Astrocyte (in vitro differentiated cells and primary cell): ENCODE results near the gene NAALADL2. TPM values are rescaled to one million over a fixed set of nuclear protein-coding genes. Genes with fewer than 3 reads are reported as not detected.

Experiments used
- DNase-seq: peaks from one replicate; pipeline ENCODE4 v3.0.0-alpha.2; 2010; ENCODE audit warnings: low read depth
- FAIRE-seq: peaks from 2 replicates; lab custom pipeline; 2011; peaks lifted over from hg19 to GRCh38; lab: Jason Lieb, UNC
- H2AFZ ChIP-seq: 2 replicates; pipeline ENCODE4 v1.6.0; 2012; ENCODE audit warnings: low read depth, low read length, inconsistent platforms
- H3K27ac ChIP-seq: 2 replicates; pipeline ENCODE4 v1.5.1; 2011; ENCODE audit warnings: low read depth, low read length, inconsistent platforms
- H3K27me3 ChIP-seq: 2 replicates; pipeline ENCODE4 v1.6.0; 2011; ENCODE audit warnings: low read length, inconsistent platforms; ENCODE audit not compliant: insufficient read depth
- H3K36me3 ChIP-seq: 2 replicates; pipeline ENCODE4 v1.5.1; 2011; ENCODE audit warnings: low read length, inconsistent platforms; ENCODE audit not compliant: insufficient read depth
- H3K4me1 ChIP-seq: 2 replicates; pipeline ENCODE4 v1.5.1; 2011; ENCODE audit warnings: low read length, inconsistent platforms; ENCODE audit not compliant: insufficient read depth
- H3K4me2 ChIP-seq: 2 replicates; pipeline ENCODE4 v1.6.0; 2012; ENCODE audit warnings: low read length, inconsistent platforms
- H3K4me3 ChIP-seq: 2 replicates; pipeline ENCODE4 v1.5.1; 2011; ENCODE audit warnings: low read depth, mild to moderate bottlenecking, low read length, inconsistent platforms; ENCODE audit not compliant: insufficient read depth
- H3K79me2 ChIP-seq: 2 replicates; pipeline ENCODE4 v1.6.0; 2012; ENCODE audit warnings: mild to moderate bottlenecking, low read length, inconsistent platforms; ENCODE audit not compliant: insufficient read depth
- H3K9ac ChIP-seq: 2 replicates; pipeline ENCODE4 v1.6.0; 2012; ENCODE audit warnings: mild to moderate bottlenecking, low read length, inconsistent platforms
- H3K9me3 ChIP-seq: 2 replicates; pipeline ENCODE4 v1.5.1; 2012; ENCODE audit warnings: low read depth, mild to moderate bottlenecking, low read length, inconsistent platforms; ENCODE audit not compliant: insufficient read depth
- H4K20me1 ChIP-seq: 2 replicates; pipeline ENCODE4 v1.6.0; 2012; ENCODE audit warnings: low read length, inconsistent platforms; ENCODE audit not compliant: insufficient read depth
- H3K27ac Mint-ChIP-seq: one replicate; pipeline ENCODE4 v1.8.0; 2021; ENCODE audit warnings: mild to moderate bottlenecking, mixed read lengths; ENCODE audit not compliant: unreplicated experiment
- H3K27me3 Mint-ChIP-seq: one replicate; pipeline ENCODE4 v1.8.0; 2021; ENCODE audit warnings: low read depth, mixed read lengths; ENCODE audit not compliant: unreplicated experiment
- H3K36me3 Mint-ChIP-seq: one replicate; pipeline ENCODE4 v1.8.0; 2021; ENCODE audit warnings: low read depth, mixed read lengths; ENCODE audit not compliant: unreplicated experiment
- H3K4me1 Mint-ChIP-seq: one replicate; pipeline ENCODE4 v1.8.0; 2021; ENCODE audit warnings: low read depth, mixed read lengths; ENCODE audit not compliant: unreplicated experiment
- H3K4me3 Mint-ChIP-seq: one replicate; pipeline ENCODE4 v1.8.0; 2021; ENCODE audit warnings: mild to moderate bottlenecking, moderate library complexity, mixed read lengths; ENCODE audit not compliant: unreplicated experiment
- H3K9me3 Mint-ChIP-seq: one replicate; pipeline ENCODE4 v1.8.0; 2021; ENCODE audit warnings: mild to moderate bottlenecking, mixed read lengths; ENCODE audit not compliant: unreplicated experiment
- EZH2 ChIP-seq: IDR thresholded peaks from 2 replicates; pipeline ENCODE4 v1.6.1; 2012; ENCODE audit warnings: mild to moderate bottlenecking, low read length, inconsistent platforms; ENCODE audit not compliant: insufficient read depth
- total RNA-seq: library from RNA; stranded (reverse); gene quantifications from 2 replicates; pipeline ENCODE4 v1.2.1, GENCODE V29; 2021
- TF ChIP-seq, protein P1 (sequence below): IDR thresholded peaks from 2 replicates; pipeline ENCODE4 v1.5.1; 2011; ENCODE audit warnings: low read depth, mild to moderate bottlenecking, inconsistent platforms, low read length, moderate library complexity; ENCODE audit not compliant: insufficient read depth

NAALADL2 gene
- total RNA-seq, 1 donor from 2014 or later, result 2.7 TPM

- H3K27me3 ChIP-seq, result no peaks in the 10 kb centered on the region
- no peak overlapping the region for H2AFZ ChIP-seq
- Mint-ChIP-seq H3K27me3 (no peaks in the 10 kb centered on the region), H3K4me3 (no peak overlapping the region), H3K27ac (no peak overlapping the region), H3K4me1 (no peaks in the 10 kb centered on the region), H3K9me3 (no peaks in the 10 kb centered on the region), H3K36me3 (no peaks in the 10 kb centered on the region)
- H3K4me2 ChIP-seq, result no peak overlapping the region
- H3K4me3 ChIP-seq, result no peak overlapping the region
- no peak overlapping the region for H3K9ac ChIP-seq
- FAIRE-seq, result peak; percentile 43
- no peaks in the 10 kb centered on the region for H3K9me3 ChIP-seq
- no peaks in the 10 kb centered on the region for H3K36me3 ChIP-seq
- no peaks in the 10 kb centered on the region for H3K4me1 ChIP-seq
- H3K27ac ChIP-seq, result no peak overlapping the region
- no peaks in the 10 kb centered on the region for H4K20me1 ChIP-seq
- DNase-seq, result no peak
- no peaks in the 10 kb centered on the region for H3K79me2 ChIP-seq
- TF ChIP-seq, protein P1, sequence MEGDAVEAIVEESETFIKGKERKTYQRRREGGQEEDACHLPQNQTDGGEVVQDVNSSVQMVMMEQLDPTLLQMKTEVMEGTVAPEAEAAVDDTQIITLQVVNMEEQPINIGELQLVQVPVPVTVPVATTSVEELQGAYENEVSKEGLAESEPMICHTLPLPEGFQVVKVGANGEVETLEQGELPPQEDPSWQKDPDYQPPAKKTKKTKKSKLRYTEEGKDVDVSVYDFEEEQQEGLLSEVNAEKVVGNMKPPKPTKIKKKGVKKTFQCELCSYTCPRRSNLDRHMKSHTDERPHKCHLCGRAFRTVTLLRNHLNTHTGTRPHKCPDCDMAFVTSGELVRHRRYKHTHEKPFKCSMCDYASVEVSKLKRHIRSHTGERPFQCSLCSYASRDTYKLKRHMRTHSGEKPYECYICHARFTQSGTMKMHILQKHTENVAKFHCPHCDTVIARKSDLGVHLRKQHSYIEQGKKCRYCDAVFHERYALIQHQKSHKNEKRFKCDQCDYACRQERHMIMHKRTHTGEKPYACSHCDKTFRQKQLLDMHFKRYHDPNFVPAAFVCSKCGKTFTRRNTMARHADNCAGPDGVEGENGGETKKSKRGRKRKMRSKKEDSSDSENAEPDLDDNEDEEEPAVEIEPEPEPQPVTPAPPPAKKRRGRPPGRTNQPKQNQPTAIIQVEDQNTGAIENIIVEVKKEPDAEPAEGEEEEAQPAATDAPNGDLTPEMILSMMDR, result no peak
- TF ChIP-seq EZH2, result no peak
These were observed 419.5 kb downstream of the NAALADL2 start for GRCh38 chr3:175278680-175279079.

DNA sequence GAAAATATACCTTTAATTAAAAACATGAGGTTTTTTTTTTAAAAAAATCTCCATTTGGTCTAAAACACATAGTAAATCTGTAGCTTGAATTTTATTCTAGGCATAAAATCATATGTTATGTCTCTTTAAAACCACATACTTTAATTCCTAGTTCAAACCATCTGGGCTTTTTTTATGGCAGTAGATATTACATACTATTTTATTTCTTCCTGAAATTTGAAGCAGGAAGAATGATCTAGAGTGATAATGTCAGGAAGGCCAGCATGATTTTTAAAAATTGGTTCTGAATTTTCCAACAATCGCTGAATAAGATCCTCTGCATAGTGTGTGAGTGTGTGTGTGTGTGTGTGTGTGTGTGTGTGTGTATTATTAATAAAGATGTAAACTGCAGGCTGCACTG lies 420.3 kb downstream of the NAALADL2 start:
- Histone ChIP-seq H3K27ac (no peak overlapping the region), H3K4me3 (no peak overlapping the region), H3K4me1 (no peaks in the 10 kb centered on the region), H3K36me3 (no peaks in the 10 kb centered on the region), H3K27me3 (no peaks in the 10 kb centered on the region), H3K79me2 (no peaks in the 10 kb centered on the region), H3K4me2 (no peak overlapping the region), H4K20me1 (no peaks in the 10 kb centered on the region), H3K9ac (no peak overlapping the region), H2AFZ (no peak overlapping the region), H3K9me3 (no peaks in the 10 kb centered on the region)
- no peaks in the 10 kb centered on the region for H3K36me3 Mint-ChIP-seq
- no peaks in the 10 kb centered on the region for H3K4me1 Mint-ChIP-seq
- FAIRE-seq, result no peak
- no peak for DNase-seq
- no peaks in the 10 kb centered on the region for H3K27me3 Mint-ChIP-seq
- no peaks in the 10 kb centered on the region for H3K9me3 Mint-ChIP-seq
- no peak overlapping the region for H3K4me3 Mint-ChIP-seq
- TF ChIP-seq EZH2, result no peak
- TF ChIP-seq, protein P1, result no peak
- H3K27ac Mint-ChIP-seq, result no peak overlapping the region

DNA sequence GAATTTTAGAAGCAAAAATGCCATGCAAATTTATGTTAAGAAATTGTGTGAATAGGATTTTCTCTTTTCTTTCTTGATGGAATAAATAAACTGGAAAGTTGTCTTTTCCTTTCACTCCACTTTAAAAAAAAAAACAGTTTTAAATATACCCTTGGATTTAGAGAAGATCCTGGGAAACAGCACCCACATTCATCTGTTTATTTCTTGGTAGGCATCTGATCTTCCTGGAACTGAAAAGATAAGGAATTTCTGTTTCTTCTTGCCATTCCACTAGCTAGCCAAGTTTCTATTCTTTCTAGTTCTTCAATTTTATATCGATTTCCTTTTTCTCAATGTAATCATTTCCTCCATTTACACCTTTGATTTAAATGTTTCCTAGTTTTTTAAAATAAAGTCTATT lies 420.8 kb downstream of the NAALADL2 start:
- Mint-ChIP-seq H3K27ac (no peak overlapping the region), H3K36me3 (no peaks in the 10 kb centered on the region), H3K4me1 (no peaks in the 10 kb centered on the region), H3K27me3 (no peaks in the 10 kb centered on the region), H3K4me3 (no peak overlapping the region), H3K9me3 (no peaks in the 10 kb centered on the region)
- no peak for FAIRE-seq
- DNase-seq, result no peak
- Histone ChIP-seq H3K4me2 (no peak overlapping the region), H2AFZ (no peak overlapping the region), H3K79me2 (no peaks in the 10 kb centered on the region), H3K36me3 (no peaks in the 10 kb centered on the region), H3K27me3 (no peaks in the 10 kb centered on the region), H3K27ac (no peak overlapping the region), H3K4me1 (no peaks in the 10 kb centered on the region), H3K9ac (no peak overlapping the region), H3K4me3 (no peak overlapping the region), H3K9me3 (no peaks in the 10 kb centered on the region), H4K20me1 (no peaks in the 10 kb centered on the region)
- TF ChIP-seq, protein P1, result no peak
- TF ChIP-seq EZH2, result no peak
